HEK293 (cell line): Measurements from ENCODE around the gene MTA3.

Source experiments
- CTCF ChIA-PET: fragments of 350-600 bp; formaldehyde crosslinking; extraction: SDS; loops from one replicate; lab custom pipeline; 2021; ENCODE audit warnings: antibody characterized with exemption; lab: Yijun Ruan, JAX
- POLR2A ChIA-PET: fragments of 300-600 bp; formaldehyde crosslinking; extraction: SDS; loops from one replicate; lab custom pipeline; 2020; ENCODE audit warnings: antibody characterized with exemption, inconsistent platforms; lab: Yijun Ruan, JAX
- H3K27ac ChIP-seq: fragments of 200-500 bp; sonication (Bioruptor generic); 2 replicates; pipeline ENCODE4 v1.5.1; 2014; ENCODE audit warnings: low read depth, low read length, control low read depth, inconsistent platforms; ENCODE audit errors: extremely low read depth
- H3K36me3 ChIP-seq, 2 experiments: fragments of 200-500 bp in 1 of 2; sonication (Bioruptor generic) in 1 of 2; 1 replicate in 1 of 2; 2 replicates in 1 of 2; pipeline ENCODE4 v1.5.1; 2014 to 2017; ENCODE audit warnings: inconsistent platforms in 2 of 2, low read length in 2 of 2; ENCODE audit not compliant: control insufficient read depth in 2 of 2, insufficient read depth in 1 of 2
- H3K4me1 ChIP-seq: fragments of 200-500 bp; sonication (Bioruptor generic); 2 replicates; pipeline ENCODE4 v1.5.1; 2014; ENCODE audit warnings: mild to moderate bottlenecking, low read length, inconsistent platforms; ENCODE audit not compliant: control insufficient read depth, insufficient read depth
- H3K4me3 ChIP-seq: 2 replicates; pipeline ENCODE4 v1.5.1; 2011; ENCODE audit warnings: low read depth, mild to moderate bottlenecking, control low read depth, low read length, moderate library complexity
- H3K9me3 ChIP-seq: fragments of 200-500 bp; sonication (Bioruptor generic); 2 replicates; pipeline ENCODE4 v1.5.1; 2014; ENCODE audit warnings: low read depth, low read length, inconsistent platforms; ENCODE audit not compliant: control insufficient read depth, insufficient read depth
- KLF7 ChIP-seq: fragments of 450-650 bp; formaldehyde crosslinking; IDR thresholded peaks from 2 replicates; pipeline ENCODE4 v1.5.1; 2016; ENCODE audit warnings: missing biosample characterization, missing genetic modification characterization, borderline replicate concordance
- MYNN ChIP-seq: fragments of 450-650 bp; formaldehyde crosslinking; IDR thresholded peaks from 2 replicates; pipeline ENCODE4 v1.5.1; 2016; ENCODE audit warnings: missing biosample characterization, missing genetic modification characterization, borderline replicate concordance
- PATZ1 ChIP-seq: fragments of 450-650 bp; formaldehyde crosslinking; IDR thresholded peaks from 2 replicates; pipeline ENCODE4 v1.5.1; 2016; ENCODE audit warnings: missing biosample characterization, missing genetic modification characterization
- PRDM1 ChIP-seq: fragments of 450-650 bp; formaldehyde crosslinking; IDR thresholded peaks from 2 replicates; pipeline ENCODE4; 2016; ENCODE audit warnings: missing biosample characterization, missing genetic modification characterization
- RBAK ChIP-seq: fragments of 450-650 bp; formaldehyde crosslinking; IDR thresholded peaks from 2 replicates; pipeline ENCODE4 v1.5.1; 2016; ENCODE audit warnings: missing biosample characterization, missing genetic modification characterization
- TSHZ1 ChIP-seq: fragments of 450-650 bp; formaldehyde crosslinking; IDR thresholded peaks from 2 replicates; pipeline ENCODE4 v1.5.1; 2016; ENCODE audit warnings: missing biosample characterization, missing genetic modification characterization, borderline replicate concordance
- ZBTB10 ChIP-seq: fragments of 450-650 bp; formaldehyde crosslinking; IDR thresholded peaks from 2 replicates; pipeline ENCODE4 v1.5.1; 2016; ENCODE audit warnings: missing biosample characterization, missing genetic modification characterization
- ZBTB6 ChIP-seq: fragments of 450-650 bp; formaldehyde crosslinking; IDR thresholded peaks from 2 replicates; pipeline ENCODE4 v1.5.1; 2017; ENCODE audit warnings: missing biosample characterization, missing genetic modification characterization
- ZNF114 ChIP-seq: fragments of 450-650 bp; formaldehyde crosslinking; IDR thresholded peaks from 2 replicates; pipeline ENCODE4 v1.5.0; 2017; ENCODE audit warnings: missing biosample characterization, missing genetic modification characterization
- ZNF133 ChIP-seq: fragments of 450-650 bp; formaldehyde crosslinking; IDR thresholded peaks from 2 replicates; pipeline ENCODE4 v1.5.1; 2016; ENCODE audit warnings: missing biosample characterization, missing genetic modification characterization
- ZNF146 ChIP-seq: fragments of 450-650 bp; formaldehyde crosslinking; IDR thresholded peaks from 2 replicates; pipeline ENCODE4 v1.5.1; 2016; ENCODE audit warnings: missing biosample characterization, missing genetic modification characterization
- ZNF214 ChIP-seq: fragments of 450-650 bp; formaldehyde crosslinking; IDR thresholded peaks from 2 replicates; pipeline ENCODE4 v1.5.1; 2017; ENCODE audit warnings: missing biosample characterization, mild to moderate bottlenecking, missing genetic modification characterization, borderline replicate concordance
- ZNF266 ChIP-seq: fragments of 450-650 bp; formaldehyde crosslinking; IDR thresholded peaks from 2 replicates; pipeline ENCODE4 v1.5.1; 2016; ENCODE audit warnings: missing biosample characterization, missing genetic modification characterization, low read depth
- ZNF302 ChIP-seq: fragments of 450-650 bp; formaldehyde crosslinking; IDR thresholded peaks from 2 replicates; pipeline ENCODE4 v1.5.1; 2016; ENCODE audit warnings: missing biosample characterization, missing genetic modification characterization, low read depth
- ZNF416 ChIP-seq: fragments of 450-650 bp; formaldehyde crosslinking; IDR thresholded peaks from 2 replicates; pipeline ENCODE4 v1.5.1; 2016; ENCODE audit warnings: missing biosample characterization, missing genetic modification characterization
- ZNF423 ChIP-seq: fragments of 450-650 bp; formaldehyde crosslinking; IDR thresholded peaks from 2 replicates; pipeline ENCODE4 v1.5.1; 2016; ENCODE audit warnings: missing biosample characterization, missing genetic modification characterization
- ZNF501 ChIP-seq: fragments of 450-650 bp; formaldehyde crosslinking; IDR thresholded peaks from 2 replicates; pipeline ENCODE4 v1.5.1; 2016; ENCODE audit warnings: missing biosample characterization, missing genetic modification characterization
- ZNF529 ChIP-seq: fragments of 450-650 bp; formaldehyde crosslinking; IDR thresholded peaks from 2 replicates; pipeline ENCODE4 v1.5.1; 2017; ENCODE audit warnings: missing genetic modification characterization, missing biosample characterization; ENCODE audit not compliant: insufficient replicate concordance
- ZNF621 ChIP-seq: fragments of 450-650 bp; formaldehyde crosslinking; IDR thresholded peaks from 2 replicates; pipeline ENCODE4 v1.5.1; 2017; ENCODE audit warnings: missing biosample characterization, missing genetic modification characterization
- ZNF645 ChIP-seq: fragments of 450-650 bp; formaldehyde crosslinking; IDR thresholded peaks from 2 replicates; pipeline ENCODE4; 2016; ENCODE audit warnings: missing biosample characterization, missing genetic modification characterization
- ZSCAN30 ChIP-seq: fragments of 450-650 bp; IDR thresholded peaks from 2 replicates; pipeline ENCODE4 v1.5.1; 2018; ENCODE audit warnings: missing biosample characterization, mild to moderate bottlenecking, missing genetic modification characterization, moderate library complexity
- ZSCAN4 ChIP-seq: fragments of 450-650 bp; formaldehyde crosslinking; IDR thresholded peaks from 2 replicates; pipeline ENCODE4 v1.5.1; 2017; ENCODE audit warnings: missing biosample characterization, missing genetic modification characterization

The MTA3 gene

GRCh38 chr2:42722320-42723190 is 154.1 kb downstream of the MTA3 start (continued):
- no peak for TF ChIP-seq ZNF621 (tag by site-specific recombination)
- TF ChIP-seq ZNF302 (tag by site-specific recombination), result no peak

GRCh38 chr2:42723465-42723864 is 155.0 kb downstream of the MTA3 start:
- Histone ChIP-seq H3K4me3 (no peak overlapping the region), H3K36me3 (peaks cover 6 to 16% of the 10 kb centered on the region in 2 experiments; a peak in 2 of 3 replicates), H3K9me3 (no peaks in the 10 kb centered on the region), H3K4me1 (no peaks in the 10 kb centered on the region), H3K27ac (no peak overlapping the region)
- CTCF ChIA-PET, result no interaction called here
- POLR2A ChIA-PET, result no interaction called here
- no peak for TF ChIP-seq ZNF423 (tag by site-specific recombination)
- no peak for TF ChIP-seq MYNN
- no peak for TF ChIP-seq PRDM1
- no peak for TF ChIP-seq ZNF501
- no peak for TF ChIP-seq ZSCAN30 (tag by site-specific recombination)
- no peak for TF ChIP-seq ZNF529
- TF ChIP-seq ZNF621 (tag by site-specific recombination), result no peak
- no peak for TF ChIP-seq KLF7 (tag by site-specific recombination)
- no peak for TF ChIP-seq ZNF266 (tag by site-specific recombination)
- TF ChIP-seq ZNF416 (tag by site-specific recombination), result no peak
- TF ChIP-seq ZNF133 (tag by site-specific recombination), result no peak
- TF ChIP-seq ZBTB6 (tag by site-specific recombination), result no peak
- no peak for TF ChIP-seq ZNF645
- TF ChIP-seq ZNF114 (tag by site-specific recombination), result no peak
- no peak for TF ChIP-seq RBAK (tag by site-specific recombination)

- Histone ChIP-seq H3K4me3 (no peak overlapping the region), H3K27ac (no peak overlapping the region), H3K9me3 (no peaks in the 10 kb centered on the region), H3K4me1 (no peaks in the 10 kb centered on the region), H3K36me3 (peaks cover 0 to 16% of the 10 kb centered on the region in 2 experiments; a peak in 2 of 3 replicates)
- CTCF ChIA-PET, result no interaction called here
- POLR2A ChIA-PET, result no interaction called here
- TF ChIP-seq TSHZ1 (no peak), ZNF146 (tag by site-specific recombination) (no peak), PATZ1 (tag by site-specific recombination) (no peak), ZNF214 (tag by site-specific recombination) (no peak), ZBTB10 (no peak), ZSCAN4 (tag by site-specific recombination) (no peak)
These were observed 156.5 kb downstream of the MTA3 start for GRCh38 chr2:42724886-42725285.
